CD4-positive, alpha-beta T cell treated with Interleukin-15 for 1 hour (primary cell): Measurements from ENCODE around the gene RIN2.
A peak's percentile ranks its signal among the peaks of the same experiment; 100 is the strongest.
"Not testable (repeated sequence)": the region's sequence is repeated elsewhere in the genome, so short reads cannot be mapped to it uniquely, and the experiment has no call there.

Source experiments
- DNase-seq: peaks from one replicate; pipeline ENCODE4 v3.0.0-alpha.2; 2020

The RIN2 gene

GRCh38 chr20:19740512-19740911, 17.5 kb upstream of the RIN2 start:
- no peak for DNase-seq

DNA sequence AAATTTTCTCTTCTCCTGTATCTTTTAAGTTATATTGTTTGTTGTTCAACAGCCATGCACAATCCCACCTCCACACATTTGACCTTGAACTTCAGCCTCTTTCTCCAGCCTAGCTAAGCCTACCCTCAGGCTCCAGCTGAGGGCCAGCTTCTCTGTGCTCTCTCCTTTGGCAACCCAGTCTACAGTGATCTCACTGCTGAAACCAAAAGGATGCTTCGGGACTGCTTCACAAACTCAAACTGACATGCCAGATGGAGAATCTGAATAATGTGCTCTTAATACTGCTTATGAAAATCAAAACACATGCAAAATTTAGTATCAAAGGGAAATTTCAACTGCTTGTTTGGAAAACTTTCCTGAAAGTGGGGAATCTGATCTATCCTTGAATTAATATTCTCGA, 16.1 kb upstream of the RIN2 start:
- DNase-seq = no peak

DNA sequence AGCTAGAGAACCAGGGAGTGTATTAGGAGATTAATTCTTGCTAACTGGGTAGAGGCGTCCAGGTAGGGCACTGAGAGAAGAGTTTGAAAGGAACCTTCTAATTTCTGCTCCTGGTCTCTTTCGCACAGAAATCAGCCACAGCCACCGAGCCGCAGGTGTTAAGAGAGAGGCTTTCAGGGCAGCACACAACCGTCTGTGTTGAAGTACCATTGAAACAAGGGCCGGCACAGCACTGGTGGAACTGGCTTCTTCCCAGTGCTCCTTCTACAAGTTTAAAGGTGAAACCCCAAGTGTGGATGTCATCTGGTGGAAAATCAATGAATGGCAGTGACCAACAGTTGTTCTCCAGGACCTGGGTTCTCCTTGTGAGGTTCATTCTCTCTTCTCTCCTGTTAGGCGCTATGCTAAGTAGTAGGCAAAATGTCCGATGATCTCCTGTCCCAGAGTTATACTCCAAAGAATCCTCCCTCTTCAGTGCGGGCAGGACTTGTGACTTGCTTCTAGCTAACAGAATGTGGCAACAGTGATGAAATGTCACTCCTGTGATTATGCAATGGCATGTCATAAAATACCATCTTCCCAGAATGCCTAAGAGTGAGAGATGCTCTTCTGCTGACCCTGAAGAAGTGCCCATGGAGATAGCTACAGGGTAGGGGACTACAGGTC, 15.0 kb upstream of the RIN2 start:
- no peak for DNase-seq

GRCh38 chr20:19743640-19743995, 14.4 kb upstream of the RIN2 start:
- no peak for DNase-seq

- no peak for DNase-seq
Observed at GRCh38 chr20:19745106-19745505, 13.0 kb upstream of the RIN2 start.

GRCh38 chr20:19745584-19745983, 12.5 kb upstream of the RIN2 start:
- DNase-seq = no peak

DNA sequence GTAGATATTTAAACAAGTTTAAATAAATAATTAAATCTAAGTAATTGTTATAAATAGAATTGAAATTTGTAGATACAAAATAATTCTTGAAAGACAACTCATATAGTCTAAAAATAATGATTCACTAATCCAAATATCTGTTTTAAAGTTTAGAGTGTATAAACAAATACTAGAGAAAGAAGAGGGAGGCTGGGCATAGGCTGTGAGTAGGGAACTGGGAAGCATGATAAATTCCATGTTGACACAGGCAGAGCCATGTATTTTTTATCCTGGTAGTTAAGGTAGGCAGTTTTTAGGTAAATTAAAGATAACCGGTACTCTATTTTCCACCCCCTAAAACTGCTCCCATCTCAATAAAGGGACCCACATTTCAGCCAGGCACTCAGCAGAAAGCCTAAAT, 11.7 kb upstream of the RIN2 start:
- DNase-seq = no peak

DNA sequence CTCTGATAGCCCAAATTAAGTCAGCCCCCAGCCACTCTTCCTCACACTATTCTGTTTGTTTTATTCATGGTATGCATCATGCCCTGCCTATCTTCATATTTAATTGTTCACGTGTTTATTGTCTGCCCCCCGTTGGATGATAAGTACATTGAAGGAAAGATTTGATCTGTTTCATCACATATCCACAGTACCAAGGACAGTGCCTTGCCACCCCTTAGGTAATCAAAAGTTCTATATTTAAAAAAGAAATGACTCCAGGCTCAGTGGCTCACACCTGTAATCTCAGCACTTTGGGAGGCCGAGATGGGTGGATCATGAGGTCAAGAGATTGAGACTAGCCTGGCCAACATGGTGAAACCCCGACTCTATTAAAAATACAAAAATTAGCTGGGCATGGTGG, 10.2 kb upstream of the RIN2 start:
- DNase-seq = no peak

DNA sequence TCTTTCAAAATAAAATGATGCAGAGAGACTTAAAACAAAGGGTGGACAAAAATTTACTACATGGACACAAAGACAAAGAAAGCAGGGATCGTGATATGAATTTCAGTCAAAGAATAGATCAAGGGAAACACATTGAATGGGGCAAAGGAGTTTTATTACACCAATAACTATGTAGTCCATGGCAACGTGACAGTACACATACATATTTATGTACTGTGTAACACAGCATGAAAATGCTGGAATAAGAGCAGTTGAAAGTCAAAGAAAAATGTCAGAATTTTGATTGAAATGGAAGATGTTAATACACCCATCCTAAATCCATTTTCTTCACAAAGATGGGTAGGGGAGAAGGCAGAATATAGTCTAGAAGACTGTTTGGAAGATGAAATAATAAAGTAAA, 9.4 kb upstream of the RIN2 start:
- no peak for DNase-seq

DNA sequence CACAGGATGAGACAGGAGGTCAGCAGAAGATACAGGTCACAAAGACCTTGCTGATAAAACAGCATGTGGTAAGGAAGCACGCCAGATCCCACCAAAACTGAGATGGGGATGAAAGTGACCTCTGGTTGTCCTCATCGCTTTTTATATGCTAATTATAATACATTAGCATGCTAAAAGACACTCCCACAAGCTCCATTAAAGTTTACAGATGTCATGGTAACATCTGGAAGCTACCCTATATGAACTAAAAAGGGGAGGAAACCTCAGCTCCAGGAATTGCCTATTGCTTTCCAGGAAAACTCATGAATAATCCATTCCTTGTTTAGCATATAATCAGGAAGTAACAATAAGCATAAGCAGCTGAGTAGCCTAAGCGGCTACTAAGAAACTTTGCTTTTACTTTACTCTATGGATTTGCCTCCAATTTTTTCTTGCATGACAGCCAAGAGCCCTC, 8.4 kb upstream of the RIN2 start:
- no peak for DNase-seq

- DNase-seq = no peak
Observed at GRCh38 chr20:19750101-19750606, 7.9 kb upstream of the RIN2 start.

DNA sequence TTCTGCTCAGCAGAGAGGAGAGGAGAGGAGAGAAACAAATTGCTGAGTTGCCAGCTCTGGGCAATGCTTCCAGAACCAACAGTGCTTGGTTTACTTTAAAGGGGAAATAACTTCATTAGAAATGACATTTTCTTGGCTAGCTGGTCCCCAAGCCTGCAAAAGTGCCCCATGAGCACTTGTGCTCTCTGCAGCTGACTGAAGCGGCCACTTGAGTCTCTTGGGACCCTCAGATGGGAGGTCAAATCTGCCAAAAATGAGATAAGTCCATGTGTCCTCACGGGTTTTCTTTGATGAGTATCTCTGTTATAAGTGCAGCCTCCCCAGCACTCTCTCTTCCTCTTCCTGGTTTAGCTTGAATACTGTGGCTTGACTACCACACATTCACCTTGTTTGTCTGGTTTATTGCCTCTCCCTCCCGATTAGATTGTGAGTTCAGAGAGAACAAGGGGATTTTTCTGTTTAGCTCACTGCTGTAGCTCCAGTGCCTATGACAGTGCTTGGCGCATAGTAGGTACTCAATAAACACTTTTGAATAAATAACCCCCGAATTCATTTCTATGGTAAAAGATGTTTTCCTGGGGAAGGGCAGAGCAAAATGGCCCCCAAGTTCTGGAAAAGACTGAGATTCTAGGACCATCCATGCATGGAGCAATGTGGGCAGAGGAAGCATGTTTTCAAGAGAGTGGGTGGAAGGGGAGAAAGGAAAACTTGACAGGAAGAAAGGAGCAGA, 7.0 kb upstream of the RIN2 start:
- no peak for DNase-seq

- DNase-seq = not testable (repeated sequence)
Observed at GRCh38 chr20:19754201-19754600, 3.9 kb upstream of the RIN2 start.

DNA sequence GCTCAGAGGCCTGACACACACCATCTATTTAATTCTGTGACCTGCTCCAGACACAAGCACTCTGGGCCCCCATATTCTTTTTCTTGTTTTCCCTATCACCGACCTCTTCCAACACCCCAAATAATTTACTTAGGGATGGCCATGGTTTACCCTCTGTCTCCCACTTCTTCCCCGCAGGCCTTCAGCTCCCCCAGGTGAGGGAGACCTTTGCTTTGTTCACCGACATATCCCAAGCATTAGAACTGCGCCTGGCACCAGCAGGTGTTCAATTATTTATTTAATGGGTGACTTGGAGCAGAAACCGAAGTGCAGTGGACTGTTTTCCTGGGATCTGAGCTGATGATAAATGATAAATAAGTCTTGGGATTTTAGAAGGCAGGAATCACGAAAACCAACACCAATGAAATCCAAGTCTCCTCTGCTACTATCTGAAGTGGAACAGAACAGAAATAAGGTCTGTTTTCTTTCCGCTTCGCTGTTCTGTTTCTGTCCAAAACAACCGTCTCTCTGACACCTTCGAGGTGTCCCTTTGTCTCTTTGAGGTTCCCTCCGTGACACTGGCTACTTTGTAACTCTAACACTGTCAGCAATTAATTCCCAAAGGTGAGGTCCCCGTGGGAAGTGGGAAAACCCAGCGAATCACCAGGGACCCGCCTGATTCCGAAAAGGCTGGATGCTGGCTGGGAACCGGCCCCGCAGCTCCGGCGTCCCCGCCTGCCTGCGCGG, 1.1 kb upstream of the RIN2 start:
- DNase-seq = no peak

DNA sequence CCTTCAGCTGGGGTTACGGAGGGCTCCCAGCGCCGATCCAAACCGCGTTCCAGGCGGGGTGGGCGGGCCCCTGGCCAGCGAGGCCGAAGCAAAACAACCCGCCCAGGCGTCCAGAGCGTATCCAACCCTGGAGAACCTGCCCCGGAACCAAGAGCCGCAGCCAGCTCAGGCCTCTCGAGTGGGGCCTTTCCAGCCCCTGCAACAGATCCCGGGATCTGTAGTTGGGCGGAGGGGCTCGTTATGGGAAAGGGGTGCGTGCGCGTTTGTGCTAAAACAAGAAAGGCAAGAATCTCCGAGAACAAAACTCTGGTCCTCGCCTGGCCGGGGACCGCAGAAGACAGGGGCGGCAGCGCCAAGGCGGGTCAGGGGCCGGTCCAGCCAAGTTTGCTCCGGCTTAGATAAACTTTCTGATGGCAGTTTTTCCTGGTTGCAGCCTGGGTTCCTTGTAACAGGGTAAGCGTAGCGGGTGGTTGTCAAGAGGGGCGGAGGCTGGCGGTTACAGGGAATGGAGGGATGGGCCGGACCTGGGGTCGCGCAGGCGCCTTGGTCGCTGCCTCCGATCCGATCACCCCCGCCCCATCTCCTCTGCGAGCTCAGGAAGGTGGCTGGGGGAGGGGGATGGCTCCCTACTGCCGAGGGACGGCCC, 448 bp upstream of the RIN2 start:
- peak; percentile 62 for DNase-seq

DNA sequence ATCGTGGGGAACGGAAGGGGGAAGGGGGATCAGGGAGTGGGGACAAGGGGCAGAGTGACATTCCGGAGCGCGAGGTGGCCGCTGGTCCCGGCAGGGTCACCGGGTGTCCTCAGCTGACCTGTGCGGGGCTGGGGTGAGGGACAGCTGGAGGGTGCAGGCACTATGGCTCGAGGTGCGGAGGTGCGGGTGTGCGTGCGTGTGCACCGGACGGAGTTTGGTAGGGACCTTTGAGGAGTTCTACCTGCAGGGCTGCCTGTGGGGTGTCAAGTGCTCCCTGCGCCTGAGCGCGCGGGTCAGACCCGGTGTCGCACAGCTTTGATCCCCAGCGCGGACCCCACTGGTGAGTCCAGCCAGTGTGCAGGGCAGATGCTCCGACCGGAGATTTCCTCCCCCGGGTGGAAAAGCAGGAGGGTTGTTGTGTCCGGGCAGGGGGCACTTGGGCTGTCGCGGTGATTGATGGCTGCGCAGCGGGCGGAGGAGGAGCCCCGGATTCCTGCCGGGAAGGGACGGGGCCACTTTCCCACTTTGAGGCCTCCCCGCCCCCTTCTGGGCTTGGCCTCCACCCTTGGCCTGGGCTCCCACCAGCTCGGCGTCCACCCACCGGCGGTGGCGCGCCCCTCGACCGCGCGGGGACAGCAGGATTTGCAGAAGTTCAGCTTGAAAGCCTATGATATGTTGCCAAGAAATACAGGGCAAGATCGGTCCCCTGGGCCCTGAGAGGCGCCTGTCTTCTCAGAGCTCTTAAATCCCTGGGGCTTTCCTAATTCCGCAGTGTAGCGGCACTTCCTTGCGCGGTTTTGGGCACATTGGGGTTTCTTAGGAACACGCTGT, 658 bp downstream of the RIN2 start:
- peak; percentile 27 for DNase-seq

GRCh38 chr20:19760371-19760721, 2.3 kb downstream of the RIN2 start:
- DNase-seq = no peak

DNA sequence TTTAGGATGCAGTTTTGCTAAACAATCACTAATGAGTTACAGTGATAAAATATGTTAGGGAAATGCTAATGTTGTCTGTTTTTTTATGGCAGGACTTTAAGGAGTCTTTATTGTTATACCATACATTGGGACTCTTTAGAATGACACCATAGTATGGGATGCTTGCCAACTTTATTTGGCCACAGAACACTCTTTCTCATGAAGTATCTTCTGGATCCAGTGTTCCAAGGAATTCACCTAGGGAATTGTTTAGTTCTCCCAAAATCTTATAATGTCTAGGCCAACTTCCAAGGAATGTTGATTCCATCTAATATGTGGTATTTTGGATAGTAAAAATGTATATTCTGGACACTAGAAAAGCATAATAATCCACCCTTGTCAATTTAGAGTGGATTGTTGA, 3.3 kb downstream of the RIN2 start:
- no peak for DNase-seq

DNA sequence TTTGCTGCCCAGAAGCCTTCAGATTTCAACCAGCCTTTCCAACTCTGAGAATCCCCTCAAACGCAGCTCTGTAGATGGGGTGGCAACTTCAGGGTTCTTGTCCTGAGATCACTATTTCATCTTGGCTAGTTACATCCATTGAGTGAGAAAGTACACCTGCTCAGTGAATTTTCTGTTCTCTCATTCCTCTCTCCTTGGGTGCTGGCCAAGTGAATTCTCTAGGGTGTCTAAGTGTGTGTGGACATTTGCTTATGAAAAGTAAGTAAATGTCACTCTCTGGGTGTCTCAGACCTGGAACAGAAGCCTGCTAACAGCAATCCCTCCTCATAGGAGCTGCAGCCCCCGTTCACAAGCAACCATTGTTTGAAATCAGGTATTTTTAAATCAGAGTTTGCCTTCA, 3.8 kb downstream of the RIN2 start:
- DNase-seq = no peak

DNA sequence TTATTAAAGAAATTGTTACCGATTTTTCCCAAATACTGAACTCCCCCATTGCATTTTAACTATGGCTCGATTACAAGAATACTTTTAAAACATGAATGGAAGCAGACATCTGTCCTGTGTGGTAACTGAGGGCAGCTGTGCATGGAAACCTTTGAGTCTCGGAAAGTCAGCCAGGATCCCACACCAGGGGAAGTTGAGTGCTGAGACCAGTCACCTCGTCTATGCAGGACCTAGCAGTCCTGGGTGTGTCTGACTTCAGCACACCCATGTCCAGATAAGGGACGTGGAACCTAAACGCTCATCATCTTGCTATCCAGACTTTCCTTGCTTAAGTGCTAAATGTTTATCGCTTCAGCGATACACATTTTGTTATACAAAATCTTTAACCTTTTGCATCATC, 6.1 kb downstream of the RIN2 start:
- DNase-seq = no peak

- DNase-seq = no peak
Observed at GRCh38 chr20:19765266-19765665, 7.2 kb downstream of the RIN2 start.

DNA sequence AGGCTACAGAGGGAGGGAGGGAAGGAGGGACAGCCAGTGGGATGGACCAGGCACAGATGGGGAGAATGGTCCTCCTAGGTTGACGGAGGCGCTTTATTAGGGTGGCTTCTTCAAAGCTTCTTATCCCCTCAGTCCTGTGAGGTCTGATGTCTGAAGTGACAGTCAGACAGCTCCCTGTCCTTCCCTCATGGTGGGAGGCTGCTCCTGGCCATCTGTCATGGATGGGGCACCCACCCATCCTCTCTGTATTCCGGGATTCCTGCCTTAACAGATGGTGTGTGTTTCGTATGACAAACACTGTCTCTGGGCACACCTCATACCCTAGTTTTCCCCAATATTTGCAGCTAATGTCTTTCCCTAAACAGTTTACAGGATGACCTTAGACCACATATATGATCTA, 7.9 kb downstream of the RIN2 start:
- no peak for DNase-seq

- DNase-seq = no peak
Observed at GRCh38 chr20:19767070-19767469, 9.0 kb downstream of the RIN2 start.
